Activated naive CD8-positive, alpha-beta T cell treated with anti-CD3 and anti-CD28 coated beads, Interleukin-2, amount 50 U/mL, for 24 hours (primary cell): Measurements from ENCODE around the gene SLCO4A1.

Experiments
- ATAC-seq: fragments of 150-1000 bp; cut with Tn5 transposase; one replicate; pipeline ENCODE4 v1.10.0; 2021
- DNase-seq: peaks from one replicate; pipeline ENCODE4 v3.0.0; 2021
- H3K27ac Mint-ChIP-seq: one replicate; pipeline ENCODE4 v1.8.0; 2021; ENCODE audit warnings: mild to moderate bottlenecking, mixed read lengths
- H3K27me3 Mint-ChIP-seq: one replicate; pipeline ENCODE4 v1.8.0; 2021; ENCODE audit warnings: mixed read lengths
- H3K36me3 Mint-ChIP-seq: one replicate; pipeline ENCODE4 v1.8.0; 2021; ENCODE audit warnings: low read depth, mixed read lengths
- H3K4me1 Mint-ChIP-seq: one replicate; pipeline ENCODE4 v1.8.0; 2021; ENCODE audit warnings: mixed read lengths
- H3K4me3 Mint-ChIP-seq: one replicate; pipeline ENCODE4 v1.8.0; 2021; ENCODE audit warnings: mild to moderate bottlenecking, moderate library complexity, mixed read lengths
- H3K9me3 Mint-ChIP-seq: one replicate; pipeline ENCODE4 v1.8.0; 2021; ENCODE audit warnings: mixed read lengths

Gene SLCO4A1

GRCh38 chr20:62614085-62614960 is 28.0 kb upstream of the SLCO4A1 start:
- H3K27ac Mint-ChIP-seq, result no peak overlapping the region

GRCh38 chr20:62614961-62615680 is 27.2 kb upstream of the SLCO4A1 start:
- no peak overlapping the region for H3K27ac Mint-ChIP-seq
- no peaks in the 10 kb centered on the region for H3K27me3 Mint-ChIP-seq
- no peaks in the 10 kb centered on the region for H3K9me3 Mint-ChIP-seq
- H3K4me3 Mint-ChIP-seq, result peak overlapping the region; percentile 0
- H3K4me1 Mint-ChIP-seq, result peaks cover 35% of the 10 kb centered on the region
- no peak for DNase-seq
- H3K36me3 Mint-ChIP-seq, result no peaks in the 10 kb centered on the region
- no peak for ATAC-seq

More at GRCh38 chr20:62614085-62614960, 28.0 kb upstream of the SLCO4A1 start:
- H3K36me3 Mint-ChIP-seq, result no peaks in the 10 kb centered on the region
- H3K27me3 Mint-ChIP-seq, result no peaks in the 10 kb centered on the region
- DNase-seq (no peak), ATAC-seq (no peak)
- no peaks in the 10 kb centered on the region for H3K9me3 Mint-ChIP-seq
- H3K4me3 Mint-ChIP-seq, result no peak overlapping the region
- peaks cover 30% of the 10 kb centered on the region for H3K4me1 Mint-ChIP-seq

- Mint-ChIP-seq H3K36me3 (no peaks in the 10 kb centered on the region), H3K4me1 (peaks cover 37% of the 10 kb centered on the region), H3K4me3 (peak overlapping the region; percentile 0), H3K27ac (no peak overlapping the region), H3K27me3 (no peaks in the 10 kb centered on the region), H3K9me3 (no peaks in the 10 kb centered on the region)
- no peak for ATAC-seq
- DNase-seq, result no peak
Measured at GRCh38 chr20:62615750-62616251, 26.5 kb upstream of the SLCO4A1 start.

GRCh38 chr20:62616728-62617621 is 25.3 kb upstream of the SLCO4A1 start:
- Mint-ChIP-seq H3K9me3 (no peaks in the 10 kb centered on the region), H3K4me1 (peaks cover 43% of the 10 kb centered on the region), H3K4me3 (peak overlapping the region; percentile 67), H3K27me3 (no peaks in the 10 kb centered on the region), H3K27ac (peak overlapping the region; percentile 97), H3K36me3 (no peaks in the 10 kb centered on the region)
- peak; percentile 85 for DNase-seq
- peak; percentile 45 for ATAC-seq

GRCh38 chr20:62617711-62618483 is 24.4 kb upstream of the SLCO4A1 start:
- Mint-ChIP-seq H3K4me3 (peak overlapping the region; percentile 67), H3K4me1 (peaks cover 51% of the 10 kb centered on the region), H3K36me3 (no peaks in the 10 kb centered on the region), H3K27ac (peak overlapping the region; percentile 97), H3K27me3 (no peaks in the 10 kb centered on the region), H3K9me3 (no peaks in the 10 kb centered on the region)
- ATAC-seq, result peak; percentile 80
- DNase-seq, result peak; percentile 80

GRCh38 chr20:62618611-62619529 is 23.4 kb upstream of the SLCO4A1 start:
- no peaks in the 10 kb centered on the region for H3K9me3 Mint-ChIP-seq
- peak overlapping the region; percentile 97 for H3K27ac Mint-ChIP-seq
- H3K27me3 Mint-ChIP-seq, result no peaks in the 10 kb centered on the region
- peak overlapping the region; percentile 67 for H3K4me3 Mint-ChIP-seq
- no peaks in the 10 kb centered on the region for H3K36me3 Mint-ChIP-seq
- H3K4me1 Mint-ChIP-seq, result peaks cover 60% of the 10 kb centered on the region
- ATAC-seq (peak; percentile 76), DNase-seq (peak; percentile 79)

- Mint-ChIP-seq H3K27ac (no peak overlapping the region), H3K36me3 (no peaks in the 10 kb centered on the region), H3K9me3 (no peaks in the 10 kb centered on the region), H3K27me3 (no peaks in the 10 kb centered on the region), H3K4me3 (no peak overlapping the region), H3K4me1 (peaks cover 67% of the 10 kb centered on the region)
- DNase-seq (no peak), ATAC-seq (no peak)
Measured at GRCh38 chr20:62620625-62621024, 21.7 kb upstream of the SLCO4A1 start.

- ATAC-seq (no peak), DNase-seq (no peak)
- H3K36me3 Mint-ChIP-seq, result no peaks in the 10 kb centered on the region
- peak overlapping the region; percentile 98 for H3K27ac Mint-ChIP-seq
- H3K9me3 Mint-ChIP-seq, result no peaks in the 10 kb centered on the region
- H3K4me3 Mint-ChIP-seq, result no peak overlapping the region
- no peaks in the 10 kb centered on the region for H3K27me3 Mint-ChIP-seq
- peaks cover 67% of the 10 kb centered on the region for H3K4me1 Mint-ChIP-seq
Measured at GRCh38 chr20:62621251-62622110, 20.8 kb upstream of the SLCO4A1 start.

GRCh38 chr20:62622178-62622876 is 20.0 kb upstream of the SLCO4A1 start:
- no peaks in the 10 kb centered on the region for H3K27me3 Mint-ChIP-seq
- H3K27ac Mint-ChIP-seq, result peak overlapping the region; percentile 98
- peaks cover 59% of the 10 kb centered on the region for H3K4me1 Mint-ChIP-seq

GRCh38 chr20:62622877-62623487 is 19.3 kb upstream of the SLCO4A1 start:
- no peak for DNase-seq
- no peaks in the 10 kb centered on the region for H3K9me3 Mint-ChIP-seq

More at GRCh38 chr20:62622178-62622876, 20.0 kb upstream of the SLCO4A1 start:
- no peak overlapping the region for H3K4me3 Mint-ChIP-seq
- no peaks in the 10 kb centered on the region for H3K36me3 Mint-ChIP-seq
- DNase-seq (no peak), ATAC-seq (no peak)
- no peaks in the 10 kb centered on the region for H3K9me3 Mint-ChIP-seq

More at GRCh38 chr20:62622877-62623487, 19.3 kb upstream of the SLCO4A1 start:
- Mint-ChIP-seq H3K36me3 (no peaks in the 10 kb centered on the region), H3K27me3 (no peaks in the 10 kb centered on the region), H3K4me1 (peaks cover 53% of the 10 kb centered on the region), H3K4me3 (peak overlapping the region; percentile 68), H3K27ac (peak overlapping the region; percentile 98)
- peak; percentile 3 for ATAC-seq
